A549 treated with CpdA at 1 μM for 4 hours (cell line): ENCODE results near the gene ANO9. TPM values are rescaled to one million over a fixed set of nuclear protein-coding genes. Genes with fewer than 3 reads are reported as not detected.

Experiments used
- total RNA-seq: library from RNA; stranded (reverse); fragments of 200-300 nt; extraction: Qiagen RNA extraction; gene quantifications from 5 replicates; pipeline ENCODE4 v1.2.3, GENCODE V29; 2022; ENCODE audit warnings: low read depth

ANO9 gene
- total RNA-seq, result 0.51 to 1.2 TPM (median 0.77 TPM) in 5 replicates

GRCh38 chr11:441418-442274 is at the start of gene ANO9:
Gene ANO9, minus strand, starts transcription at chr11:442011. Its CDS starts 85 bp downstream, at chr11:441926.

GRCh38 chr11:449889-450808 is 8.3 kb upstream of the ANO9 start, which contains the start of gene PTDSS2:
Gene PTDSS2, plus strand, starts transcription at chr11:450279. Its CDS starts 177 bp downstream, at chr11:450456.

GRCh38 chr11:394034-394857 is 47.6 kb downstream of the ANO9 start, which contains the start of gene PKP3:
Gene PKP3, plus strand, starts transcription at chr11:394209. Its CDS starts 84 bp downstream, at chr11:394293.

GRCh38 chr11:369336-370018 is 72.3 kb downstream of the ANO9 start, which contains the start of gene B4GALNT4:
Gene B4GALNT4, plus strand, starts transcription at chr11:369499. Its CDS starts 305 bp downstream, at chr11:369804.

Other genes with a start within 250 kb of the ANO9 start
- not detected in 5 replicates for gene SCGB1C1, start 248.9 kb downstream of the ANO9 start, total RNA-seq
- gene BET1L, start 234.6 kb downstream of the ANO9 start, total RNA-seq, result 42.6 to 47.9 TPM (median 47.6 TPM) in 5 replicates
- gene RIC8A, start 234.3 kb downstream of the ANO9 start, total RNA-seq, result 100 to 124 TPM (median 116 TPM) in 5 replicates
- 17.0 to 20.0 TPM (median 19.5 TPM) in 5 replicates for gene SIRT3, start 205.7 kb downstream of the ANO9 start, total RNA-seq
- gene PSMD13, start 205.0 kb downstream of the ANO9 start, total RNA-seq, result 163 to 204 TPM (median 177 TPM) in 5 replicates
- not detected in 5 replicates for gene NLRP6, start 163.6 kb downstream of the ANO9 start, total RNA-seq
- 8.3 to 14.0 TPM (median 9.9 TPM) in 5 replicates for gene PGGHG, start 152.9 kb downstream of the ANO9 start, total RNA-seq
- gene IFITM5, start 142.5 kb downstream of the ANO9 start, total RNA-seq, result 0.08 TPM in 1 of 5 replicates, not detected in the others
- gene IFITM2, start 134.2 kb downstream of the ANO9 start, total RNA-seq, result 55.4 to 67.4 TPM (median 60.2 TPM) in 5 replicates
- gene IFITM1, start 128.0 kb downstream of the ANO9 start, total RNA-seq, result 0.24 to 0.82 TPM (median 0.49 TPM) in 4 of 5 replicates, not detected in the other
- 20.3 to 33.4 TPM (median 29.1 TPM) in 5 replicates for gene IFITM3, start 121.2 kb downstream of the ANO9 start, total RNA-seq
- gene B4GALNT4, start 72.5 kb downstream of the ANO9 start, total RNA-seq, result 9.3 to 23.3 TPM (median 15.1 TPM) in 5 replicates
- gene PKP3, start 47.8 kb downstream of the ANO9 start, total RNA-seq, result 31.0 to 40.9 TPM (median 35.4 TPM) in 5 replicates
- gene SIGIRR, start 27.0 kb downstream of the ANO9 start, total RNA-seq, result 58.8 to 99.8 TPM (median 88.2 TPM) in 5 replicates
- 35.2 to 48.4 TPM (median 45.1 TPM) in 5 replicates for gene PTDSS2, start 8.3 kb upstream of the ANO9 start, total RNA-seq
- gene RNH1, start 65.2 kb upstream of the ANO9 start, total RNA-seq, result 122 to 172 TPM (median 165 TPM) in 5 replicates
- gene HRAS, start 93.6 kb upstream of the ANO9 start, total RNA-seq, result 92.4 to 151 TPM (median 143 TPM) in 5 replicates
- gene LRRC56, start 95.5 kb upstream of the ANO9 start, total RNA-seq, result 0.55 to 0.74 TPM (median 0.66 TPM) in 5 replicates
- 2.0 to 3.5 TPM (median 2.3 TPM) in 5 replicates for gene LMNTD2, start 118.7 kb upstream of the ANO9 start, total RNA-seq
- gene RASSF7, start 119.0 kb upstream of the ANO9 start, total RNA-seq, result 30.8 to 37.0 TPM (median 33.0 TPM) in 5 replicates
- gene PHRF1, start 134.5 kb upstream of the ANO9 start, total RNA-seq, result 28.0 to 34.8 TPM (median 34.2 TPM) in 5 replicates
- gene IRF7, start 173.9 kb upstream of the ANO9 start, total RNA-seq, result 4.7 to 6.9 TPM (median 6.3 TPM) in 5 replicates
- gene CDHR5, start 182.9 kb upstream of the ANO9 start, total RNA-seq, result 0.03 to 0.19 TPM (median 0.03 TPM) in 3 of 5 replicates, not detected in the others
- gene SCT, start 185.2 kb upstream of the ANO9 start, total RNA-seq, result not detected in 5 replicates
- 0.13 to 0.41 TPM (median 0.28 TPM) in 4 of 5 replicates, not detected in the other for gene DRD4, start 195.3 kb upstream of the ANO9 start, total RNA-seq